ENCODE data around the gene METTL3.
A peak's percentile ranks its signal among the peaks of the same experiment; 100 is the strongest.
"Not testable (repeated sequence)": the region's sequence is repeated elsewhere in the genome, so short reads cannot be mapped to it uniquely, and the experiment has no call there.

Gene METTL3

DNA sequence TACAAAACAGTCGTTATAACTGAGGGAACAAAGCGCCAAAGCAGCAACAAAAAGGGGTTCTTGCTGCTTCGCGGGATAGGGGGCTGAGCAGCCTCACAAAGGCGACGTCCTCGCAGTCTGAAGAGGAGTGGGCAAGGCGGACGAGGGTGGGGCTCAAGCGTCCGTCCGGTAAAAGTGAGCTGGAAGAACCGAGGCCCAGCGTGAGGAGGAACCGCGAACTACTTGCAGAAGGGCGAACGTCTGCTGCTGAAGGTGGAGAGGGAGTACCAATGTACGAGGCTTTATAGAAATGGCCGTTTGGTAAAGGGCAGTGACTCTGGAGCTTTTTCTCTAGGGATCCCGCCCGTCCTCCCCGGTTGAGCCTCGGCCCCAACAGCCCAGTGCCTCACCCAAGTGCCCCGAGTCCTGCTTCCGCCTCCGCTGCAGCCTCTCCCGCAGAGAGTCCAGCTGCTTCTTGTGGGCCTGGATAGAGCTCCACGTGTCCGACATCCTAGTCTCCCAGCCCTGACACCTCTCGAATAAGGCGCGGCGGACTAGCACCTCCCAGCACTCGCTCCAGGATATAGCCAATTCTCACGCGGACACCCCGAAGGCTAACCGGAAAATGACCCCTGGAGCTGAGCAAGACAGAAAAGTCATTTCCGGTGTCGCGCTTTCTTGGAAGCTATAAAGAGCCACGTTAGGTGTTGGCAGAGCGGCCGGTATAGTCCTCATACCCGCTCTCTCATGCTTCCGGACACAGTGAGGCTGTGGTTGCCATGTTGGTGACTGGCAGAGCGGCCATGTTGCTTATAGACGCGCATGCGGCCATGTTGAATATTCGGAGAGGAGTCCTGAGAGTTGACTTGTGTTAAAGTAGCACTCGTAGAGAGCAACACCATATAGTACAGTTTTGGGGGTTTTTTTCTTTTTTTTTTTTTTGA is at the start of gene METTL3:
TSS of gene METTL3 (minus strand) at position 606 of the 923 bp plus-strand sequence. CDS start at position 489, 117 bp downstream.
- peak; percentile 97 for DNase-seq (ENCODE audit: extremely low read depth, low read depth)
- no peak for TF ChIP-seq CTCF (IDR thresholded peaks at IDR 0.05; ENCODE audit: low read depth, low read length)

- DNase-seq (ENCODE audit: extremely low read depth, low read depth) = no peak
- TF ChIP-seq CTCF (IDR thresholded peaks at IDR 0.05; ENCODE audit: low read depth, low read length) = no peak
Measured at GRCh38 chr14:21558703-21559170, 47.6 kb upstream of the METTL3 start.

DNA sequence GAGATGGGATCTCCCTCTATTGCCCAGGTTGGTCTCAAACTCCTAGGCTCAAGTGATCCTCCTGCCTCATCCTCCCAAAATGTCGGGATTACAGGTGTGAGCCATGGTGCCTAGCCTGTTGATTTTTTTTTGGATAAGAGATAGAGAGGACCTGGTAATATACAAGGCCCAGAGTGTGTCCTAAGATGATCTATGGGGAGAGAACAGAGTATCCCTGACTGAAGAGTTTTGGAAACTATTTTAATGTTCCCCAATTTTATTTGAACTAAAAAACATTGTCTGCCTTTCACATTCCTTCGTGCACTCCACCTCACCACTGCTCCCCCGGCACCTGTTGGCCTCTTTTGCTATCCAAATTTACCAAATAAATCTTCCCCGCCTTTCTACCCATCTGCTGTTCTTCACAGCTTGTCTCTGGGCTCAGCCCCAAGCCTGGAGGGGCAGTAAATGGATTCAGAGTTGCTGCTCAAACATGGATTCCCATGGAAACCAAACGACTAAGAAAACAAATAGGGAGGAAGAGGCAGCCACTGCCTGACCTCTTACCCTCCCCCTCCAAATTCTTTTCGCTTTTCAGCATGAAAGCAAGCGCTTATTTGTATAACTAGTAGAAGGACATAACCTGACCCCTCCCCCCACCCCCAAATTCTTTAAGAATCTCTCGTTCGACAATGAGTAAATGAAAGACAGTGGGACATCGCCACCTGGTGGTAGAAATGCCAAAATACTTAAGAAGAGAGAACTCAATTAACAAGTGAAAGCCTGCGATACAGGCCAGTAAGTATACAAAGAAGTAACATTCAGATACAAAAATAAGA is 46.2 kb upstream of the METTL3 start:
- TF ChIP-seq CTCF (IDR thresholded peaks at IDR 0.05; ENCODE audit: low read depth, low read length) = peak; percentile 60

DNA sequence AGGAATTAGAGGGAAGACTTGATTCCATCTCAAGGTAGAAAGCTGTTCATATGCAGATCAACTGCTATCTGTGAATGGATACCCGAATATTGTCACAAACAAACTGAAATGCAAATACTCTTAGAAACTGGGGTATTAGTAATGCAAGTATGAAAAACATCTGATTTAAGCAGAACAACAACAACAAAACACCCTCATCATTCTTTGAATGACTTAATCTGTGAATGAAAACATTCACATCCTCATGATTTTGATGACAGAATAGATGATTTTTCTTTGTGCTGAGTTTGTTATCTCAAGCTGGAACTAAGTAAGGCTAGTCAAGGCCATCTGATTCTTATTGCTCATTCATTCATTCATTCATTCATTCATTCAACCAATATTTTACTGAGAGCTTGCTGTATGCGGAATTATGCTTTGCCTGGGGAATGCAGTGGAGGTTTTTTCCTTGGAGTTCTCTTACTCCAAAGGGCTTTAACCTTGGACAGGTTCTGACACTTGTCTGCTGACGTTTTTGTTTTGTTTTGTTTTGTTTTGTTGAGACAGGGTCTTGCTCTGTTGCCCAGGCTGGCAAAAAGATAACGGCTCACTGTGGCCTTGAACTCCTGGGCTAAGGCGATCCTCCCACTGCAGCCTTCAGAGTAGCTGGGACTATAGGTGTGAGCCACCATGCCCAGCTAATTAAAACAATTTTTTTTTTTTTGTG is 45.4 kb upstream of the METTL3 start:
- TF ChIP-seq CTCF (IDR thresholded peaks at IDR 0.05; ENCODE audit: low read depth, low read length) = no peak
- no peak for DNase-seq (ENCODE audit: extremely low read depth, low read depth)

More for the DNA sequence above, 46.2 kb upstream of the METTL3 start:
- DNase-seq (ENCODE audit: extremely low read depth, low read depth) = peak; percentile 67

DNA sequence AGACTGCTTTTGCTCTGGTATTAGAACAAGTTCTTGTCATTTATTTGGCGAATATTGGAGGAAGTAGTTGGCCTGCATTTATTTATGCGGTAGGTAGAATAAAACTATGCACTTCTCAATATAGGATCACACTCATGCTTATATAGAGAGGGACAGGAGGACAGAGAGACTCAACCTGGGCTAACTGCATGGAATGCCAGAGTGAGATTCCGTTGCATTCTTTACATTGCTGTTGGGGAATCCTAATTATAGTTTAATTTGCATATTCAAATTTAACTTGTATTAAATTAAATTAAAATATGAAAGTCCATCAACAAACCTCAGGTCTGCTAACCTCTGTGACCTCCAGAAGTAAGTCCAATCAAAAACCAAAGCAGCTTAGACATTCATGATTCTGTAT is 42.1 kb upstream of the METTL3 start:
- TF ChIP-seq CTCF (IDR thresholded peaks at IDR 0.05; ENCODE audit: low read depth, low read length) = no peak
- DNase-seq (ENCODE audit: extremely low read depth, low read depth) = no peak

DNA sequence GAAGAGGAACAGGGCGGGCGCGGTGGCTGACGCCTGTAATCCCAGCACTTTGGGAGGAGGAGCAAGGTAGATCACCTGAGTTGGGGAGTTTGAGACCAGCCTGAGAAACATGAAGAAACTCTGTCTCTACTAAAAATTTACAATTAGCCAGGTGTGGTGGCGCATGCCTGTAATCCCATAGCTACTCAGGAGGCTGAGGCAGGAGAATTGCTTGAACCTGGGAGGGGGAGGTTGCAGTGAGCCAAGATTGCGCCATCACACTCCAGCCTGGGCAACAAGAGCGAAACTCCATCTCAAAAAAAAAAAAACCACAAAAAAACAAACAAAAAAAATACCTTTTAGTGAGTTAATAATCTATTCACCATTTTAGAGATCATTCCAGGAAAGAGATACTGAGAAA is 33.4 kb upstream of the METTL3 start:
- DNase-seq (ENCODE audit: extremely low read depth, low read depth) = not testable (repeated sequence)

GRCh38 chr14:21543963-21544362 is 32.8 kb upstream of the METTL3 start:
- no peak for TF ChIP-seq CTCF (IDR thresholded peaks at IDR 0.05; ENCODE audit: low read depth, low read length)
- no peak for DNase-seq (ENCODE audit: extremely low read depth, low read depth)

Measured in AG09319 (cell line).